HG03025 (cell line): ENCODE results near the gene SLC12A8.

ENCODE experiments used
- ATAC-seq: cut with Tn5 transposase; IDR thresholded peaks from one replicate; pipeline ENCODE4 v1.9.1; 2021; ENCODE audit warnings: mild to moderate bottlenecking, moderate library complexity; ENCODE audit not compliant: unreplicated experiment, low FRiP score

SLC12A8 gene

GRCh38 chr3:125187599-125187910 lies 25.0 kb downstream of the SLC12A8 start:
- no peak for ATAC-seq

DNA sequence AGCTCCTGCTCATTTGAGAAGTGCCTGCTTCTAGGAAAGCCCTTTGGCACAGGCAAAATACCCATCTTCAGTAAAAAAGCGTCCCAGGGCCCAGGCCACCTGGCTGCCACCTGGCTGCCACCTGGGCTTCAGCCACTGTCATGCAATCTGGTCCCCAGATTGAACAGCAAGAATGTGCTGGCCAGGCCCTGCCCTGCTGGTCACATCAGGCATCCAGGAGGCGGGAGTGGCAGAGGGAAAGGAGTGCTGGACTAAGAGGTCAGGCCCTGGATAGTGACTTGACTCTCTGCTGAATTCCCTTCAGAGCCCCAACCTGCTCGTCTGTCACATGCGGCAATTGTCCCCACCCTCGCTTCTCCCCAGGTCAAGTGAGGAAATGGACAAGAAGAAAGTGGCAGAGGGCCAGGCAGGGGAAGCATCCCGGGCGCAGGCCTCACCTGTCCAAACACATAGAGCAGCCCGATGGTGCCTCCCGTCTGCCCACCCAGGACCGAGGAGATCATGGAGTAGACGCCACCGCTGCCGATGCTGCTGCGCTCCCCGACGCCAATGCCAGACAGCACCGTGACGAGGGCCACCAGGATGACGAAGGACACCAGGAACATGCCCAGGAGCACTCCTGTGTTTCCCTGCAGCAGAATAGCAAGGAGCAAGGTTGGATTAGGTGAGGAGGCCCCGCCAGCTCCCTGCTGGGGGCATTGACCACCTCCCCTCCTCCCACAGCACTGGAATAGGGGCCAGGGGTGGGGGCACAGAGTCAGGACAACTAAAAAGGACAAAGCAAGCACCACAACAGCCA lies 25.5 kb downstream of the SLC12A8 start:
- ATAC-seq, result no peak

DNA sequence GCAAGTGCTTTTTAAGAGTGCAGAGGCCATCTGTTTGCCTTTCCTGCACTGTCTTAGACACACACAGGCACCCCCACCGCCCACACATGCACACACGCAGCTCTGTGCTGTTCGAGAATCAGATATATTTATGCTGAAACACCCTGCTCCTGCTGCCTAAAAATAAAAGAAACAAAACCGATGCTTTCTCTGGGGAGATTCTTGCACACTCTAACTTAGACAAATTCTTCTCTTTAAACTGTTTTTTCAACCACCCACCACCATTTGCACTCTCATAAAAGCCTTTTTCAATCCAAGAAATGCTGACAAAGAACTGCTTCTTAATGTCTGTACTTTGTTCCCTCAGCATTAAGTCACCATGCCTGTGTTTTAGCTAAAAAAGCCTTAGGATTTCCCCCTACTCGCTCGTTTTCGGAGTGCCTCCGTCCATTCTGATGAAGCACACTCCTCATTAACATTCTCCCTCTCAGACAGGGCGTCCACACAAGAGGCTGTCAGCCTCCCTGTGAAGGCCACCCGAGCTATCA lies 26.2 kb downstream of the SLC12A8 start:
- ATAC-seq, result peak; percentile 80

- no peak for ATAC-seq
These were observed 26.7 kb downstream of the SLC12A8 start for GRCh38 chr3:125185805-125186204.

- no peak for ATAC-seq
These were observed 32.7 kb downstream of the SLC12A8 start for GRCh38 chr3:125179884-125180240.

DNA sequence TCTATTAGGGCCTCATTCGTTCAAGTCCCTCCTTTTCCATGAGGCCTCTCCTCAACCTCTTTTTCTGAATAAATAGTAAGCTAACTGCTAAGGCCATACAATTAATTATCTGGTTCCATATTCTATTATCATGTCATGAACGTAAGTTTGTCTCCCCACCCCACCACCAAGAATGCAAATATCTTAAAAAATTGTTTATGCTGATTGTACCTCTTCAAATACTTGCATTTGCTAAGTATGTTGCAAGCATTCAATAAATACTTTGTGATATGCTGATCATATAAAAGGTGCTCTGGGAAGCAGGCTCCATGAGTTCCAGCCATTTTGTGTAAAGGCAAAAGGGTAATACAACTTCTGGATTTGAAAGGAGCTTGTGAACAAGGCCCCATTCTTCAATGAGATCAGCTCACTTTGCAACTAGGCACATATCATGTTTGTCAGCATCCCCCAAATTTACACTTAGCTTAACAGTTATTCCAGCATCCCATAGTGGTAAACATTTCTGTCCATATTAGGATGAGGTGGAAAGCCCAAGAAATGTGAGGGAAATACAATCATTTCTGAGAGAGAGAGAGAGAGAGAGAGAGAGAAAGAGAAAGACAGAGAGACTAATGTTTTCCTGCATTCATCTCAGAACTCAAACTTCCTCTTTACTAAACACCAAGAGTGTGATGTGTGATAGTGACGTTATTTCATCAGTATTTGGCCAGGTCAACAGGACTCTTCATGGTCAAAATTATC lies 33.2 kb downstream of the SLC12A8 start:
- ATAC-seq, result no peak

DNA sequence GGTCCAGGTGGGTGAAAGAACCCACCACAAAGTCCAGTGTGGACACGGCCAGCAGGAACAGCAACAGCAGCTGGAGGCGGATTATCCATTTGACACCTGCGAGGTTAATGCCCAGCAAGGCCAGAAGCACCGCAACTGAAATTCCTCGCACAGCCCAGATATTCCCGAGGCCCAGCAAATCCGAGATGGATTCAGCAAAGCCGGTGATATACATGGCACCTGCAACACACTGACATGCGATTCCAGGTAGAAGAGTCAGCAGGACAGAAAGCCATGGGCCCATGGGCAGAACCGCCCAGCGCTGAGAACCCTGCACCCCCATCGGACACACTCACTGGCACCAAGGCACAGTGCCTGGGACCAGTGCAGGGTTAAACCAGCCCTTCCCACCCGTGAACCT lies 34.8 kb downstream of the SLC12A8 start:
- no peak for ATAC-seq

- ATAC-seq, result no peak
These were observed 37.1 kb downstream of the SLC12A8 start for GRCh38 chr3:125175295-125176078.

GRCh38 chr3:125172346-125172745 lies 40.2 kb downstream of the SLC12A8 start:
- no peak for ATAC-seq

DNA sequence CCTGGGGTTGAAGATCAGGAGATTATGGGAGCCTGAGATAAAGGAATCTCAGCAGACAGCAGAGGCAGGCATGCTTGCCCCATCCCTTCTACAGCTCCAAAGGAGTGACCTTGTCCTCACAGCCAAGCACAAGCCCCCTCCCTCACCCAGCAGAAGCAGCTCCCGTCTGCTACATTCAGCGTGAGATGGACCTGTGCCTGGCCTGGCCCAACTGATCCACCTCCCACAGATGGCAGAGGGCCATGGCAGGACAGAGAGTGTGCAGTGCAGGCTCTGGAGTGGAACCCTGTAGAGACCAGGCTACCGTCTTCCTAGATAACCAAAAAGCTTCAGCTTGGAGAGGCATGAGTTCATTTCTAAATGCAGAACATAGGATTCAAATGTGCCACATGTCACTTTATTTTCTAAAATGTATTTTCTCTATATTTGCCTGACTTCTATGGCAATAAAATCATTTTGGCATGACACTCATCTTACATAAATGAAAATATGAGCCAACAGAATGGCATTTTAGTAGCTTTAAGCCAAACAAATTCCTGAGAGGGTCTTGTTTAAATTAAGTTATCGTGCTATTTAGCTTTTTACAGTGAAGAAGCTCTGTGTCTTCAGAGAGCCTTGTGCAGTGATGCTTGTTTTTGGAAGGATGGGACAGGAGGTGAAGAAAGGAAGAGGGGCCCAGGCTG lies 43.7 kb downstream of the SLC12A8 start:
- no peak for ATAC-seq

- no peak for ATAC-seq
These were observed 45.9 kb downstream of the SLC12A8 start for GRCh38 chr3:125166599-125167136.

GRCh38 chr3:125165948-125166553 lies 46.5 kb downstream of the SLC12A8 start:
- ATAC-seq, result no peak

DNA sequence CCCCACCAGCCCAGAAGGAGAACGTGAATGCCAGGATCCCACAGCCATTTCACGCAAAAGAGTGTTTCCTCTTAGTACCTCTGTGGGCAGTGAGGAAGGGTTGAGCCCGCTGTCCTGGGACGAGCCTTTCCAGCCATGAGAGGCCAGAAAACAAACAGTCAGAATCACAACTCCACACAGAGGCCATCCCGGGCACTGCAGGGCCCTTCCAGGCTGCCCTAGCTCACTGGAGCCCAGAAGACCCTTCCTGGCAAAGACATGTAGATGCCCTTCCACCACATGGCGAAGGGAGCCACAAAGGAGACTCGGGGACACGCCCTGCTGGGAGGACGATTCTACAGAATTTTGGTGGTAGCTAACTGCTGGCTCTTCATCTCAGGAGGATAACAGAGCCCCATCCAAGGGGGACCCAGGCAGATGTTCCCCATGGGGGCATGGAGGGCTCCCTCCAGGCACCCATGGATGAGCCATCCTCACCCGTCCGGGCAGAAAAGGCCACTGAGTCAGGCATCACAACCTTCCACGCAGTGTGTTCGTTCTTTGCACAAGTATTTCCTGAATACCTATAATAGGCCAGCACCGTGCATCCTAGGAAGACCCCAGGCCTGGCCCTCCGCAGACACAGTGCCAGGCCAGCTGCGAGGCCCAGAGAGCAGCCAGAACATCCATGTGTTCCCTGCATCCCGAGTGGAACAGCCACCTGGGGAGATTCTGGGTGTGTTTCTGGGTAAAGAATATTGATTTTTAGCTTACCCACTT lies 47.2 kb downstream of the SLC12A8 start:
- ATAC-seq, result no peak

DNA sequence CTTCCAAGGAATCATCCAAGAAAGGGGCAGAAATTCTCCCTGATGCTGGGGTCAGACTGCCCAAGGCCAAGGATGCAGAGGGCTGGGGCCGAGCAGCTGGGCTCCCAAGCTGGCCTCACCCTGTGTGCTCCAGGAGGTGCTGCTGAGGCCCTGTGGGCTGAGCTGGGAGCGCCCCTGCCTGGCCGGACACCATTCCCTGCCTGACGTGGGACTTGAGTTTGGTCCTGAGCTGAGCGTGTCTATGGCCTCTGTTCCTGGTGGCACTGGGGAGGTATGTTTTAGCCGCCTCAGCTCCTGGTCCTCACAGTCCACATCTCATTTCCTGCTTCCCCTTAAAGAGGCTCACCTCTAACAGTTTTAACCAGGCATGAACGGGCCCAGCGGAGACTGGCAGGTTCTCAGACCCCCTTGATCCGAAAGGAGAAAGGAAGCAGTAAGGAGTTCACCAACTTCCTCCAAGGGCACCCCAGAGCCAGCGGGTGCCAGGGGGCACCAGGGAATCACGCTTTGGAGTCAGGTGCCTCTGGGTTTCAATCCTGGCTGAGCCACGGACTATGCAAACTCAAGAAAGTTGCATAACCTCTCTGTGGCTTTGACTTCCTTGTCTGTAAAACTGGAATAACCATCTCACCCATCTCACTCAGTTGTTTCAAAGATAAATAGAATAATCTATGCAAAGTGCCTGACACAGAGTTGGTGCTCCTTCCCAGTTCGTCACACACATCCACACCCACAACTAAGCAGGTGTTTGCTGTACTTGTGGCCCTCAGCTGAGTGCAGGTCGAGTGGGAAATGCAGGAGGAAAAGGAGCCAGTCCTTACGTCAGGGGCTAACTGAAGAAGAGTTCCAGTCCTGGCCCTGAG lies 48.6 kb downstream of the SLC12A8 start:
- peak; percentile 55 for ATAC-seq

DNA sequence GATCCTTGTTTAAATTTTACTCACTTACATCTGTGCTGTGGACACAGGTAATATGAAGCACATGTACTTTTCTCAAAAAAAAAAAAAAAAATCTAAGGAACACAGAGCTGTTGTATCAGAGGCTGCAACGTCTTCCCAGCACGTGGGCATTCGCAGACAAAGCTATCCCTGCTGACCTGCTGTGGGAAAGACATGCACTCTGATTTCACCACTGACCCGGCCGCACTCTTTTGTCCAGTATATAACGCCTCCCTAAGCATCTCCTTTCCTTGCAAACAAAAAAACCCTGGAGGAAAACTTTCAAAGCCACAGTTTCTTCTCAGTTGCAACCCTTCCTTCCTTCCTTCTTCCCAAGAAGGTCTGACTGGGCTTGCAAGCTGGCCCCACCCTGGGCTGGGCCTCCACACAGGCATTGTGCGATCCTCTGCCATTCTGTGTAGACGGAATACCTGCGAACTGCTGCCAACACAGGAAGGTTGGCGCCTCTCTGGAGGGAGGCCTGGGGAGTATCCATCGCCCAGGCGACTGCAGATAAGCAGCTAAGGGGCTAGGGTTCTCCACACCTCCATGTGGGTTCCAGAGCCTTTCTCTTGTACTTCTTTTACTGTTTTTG lies 50.8 kb downstream of the SLC12A8 start:
- no peak for ATAC-seq

DNA sequence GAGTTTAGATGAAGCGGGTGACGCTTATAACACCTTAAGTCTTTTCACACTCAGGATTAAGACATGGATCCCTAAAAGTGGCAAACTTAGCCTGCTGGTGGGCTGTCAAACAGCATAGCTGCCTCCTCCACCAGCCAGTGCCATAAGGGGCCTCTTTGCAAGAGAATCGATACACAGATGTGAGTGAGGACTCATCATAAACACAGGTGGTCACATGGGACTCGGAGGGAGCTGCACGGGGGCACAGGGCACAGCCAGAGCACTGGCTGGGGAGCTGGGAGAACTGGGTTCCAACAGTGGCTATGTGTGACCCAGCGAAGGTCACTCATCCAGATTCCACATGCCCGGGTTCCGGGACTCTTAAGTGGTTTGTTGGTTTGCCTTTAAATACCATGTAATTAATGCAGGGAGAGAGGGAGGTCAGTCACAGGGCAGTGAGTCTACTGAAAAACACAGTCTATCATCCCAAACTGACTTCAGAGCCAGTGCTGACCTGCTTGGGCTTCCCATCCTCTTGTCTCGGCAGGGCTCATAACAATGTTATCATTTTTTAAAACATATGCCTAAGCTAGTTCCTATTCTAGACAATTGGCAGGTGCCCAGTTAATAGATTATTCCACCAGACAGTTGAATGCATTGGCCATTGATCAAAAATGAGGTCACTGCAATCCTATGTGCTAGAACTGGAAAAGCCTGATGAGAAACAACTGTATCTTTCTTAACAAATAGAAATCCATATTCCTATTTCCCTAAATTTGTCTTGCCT lies 51.8 kb downstream of the SLC12A8 start:
- no peak for ATAC-seq

DNA sequence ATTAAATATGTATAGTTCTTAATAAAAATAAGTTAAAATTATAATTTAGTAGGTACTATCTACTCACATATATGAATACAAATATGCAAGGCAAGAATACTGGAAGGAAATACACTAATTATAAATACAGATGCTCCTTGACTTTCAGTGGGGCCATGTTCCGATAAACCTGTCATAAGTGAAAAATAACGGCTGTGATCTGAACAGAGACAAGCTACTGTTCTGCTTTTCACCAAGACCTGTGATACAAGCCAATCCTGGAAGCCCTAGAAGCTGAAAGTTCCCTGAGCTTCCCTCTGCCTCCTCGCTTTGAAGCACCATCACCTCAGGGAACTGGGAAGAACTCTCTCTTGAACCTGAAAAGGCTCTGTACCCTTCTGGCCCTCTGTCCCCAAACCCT lies 55.4 kb downstream of the SLC12A8 start:
- no peak for ATAC-seq
